A549 (cell line): ENCODE data around the gene SH3BGRL. TPM values are rescaled to one million over a fixed set of nuclear protein-coding genes. Genes with fewer than 3 reads are reported as not detected.
A peak's percentile ranks its signal among the peaks of the same experiment; 100 is the strongest.
"Not testable (repeated sequence)": the region's sequence is repeated elsewhere in the genome, so short reads cannot be mapped to it uniquely, and the experiment has no call there.

Experiments
- ATAC-seq, 2 experiments: fragments of 200-7000 bp in 1 of 2; fragments of >200 bp in 1 of 2; cut with Nextera tagmentation in 1 of 2; cut with Tn5 transposase in 1 of 2; 3 replicates each; pipeline versions ENCODE4 v1.8.0 to v1.9.1; 2018 to 2020; ENCODE audit warnings: mild to moderate bottlenecking in 1 of 2, moderate library complexity in 1 of 2
- CTCF ChIA-PET: fragments of 300-600 bp; sonication (Branson Sonifier 250); formaldehyde crosslinking; extraction: SDS; loops from one replicate; lab custom pipeline; 2021; ENCODE audit warnings: antibody characterized with exemption, inconsistent platforms; lab: Yijun Ruan, JAX
- POLR2A ChIA-PET: fragments of 350-600 bp; formaldehyde crosslinking; extraction: SDS; loops from one replicate; lab custom pipeline; 2021; ENCODE audit warnings: antibody characterized with exemption, inconsistent platforms; lab: Yijun Ruan, JAX
- DNase-seq, 2 experiments: peaks; one replicate each; pipeline versions ENCODE4 v3.0.0 to v3.0.0-alpha.2; 2011 to 2016; ENCODE audit warnings: low read depth in 1 of 2, low spot score in 1 of 2
- FAIRE-seq: peaks from 2 replicates; lab custom pipeline; 2011; peaks lifted over from hg19 to GRCh38; lab: Jason Lieb, UNC
- H3K27ac ChIP-seq, 2 experiments: fragments of >200 bp; sonication (Bioruptor Twin); formaldehyde crosslinking; 3 replicates each; pipeline ENCODE4 v1.5.1; 2016 to 2017
- H3K4me1 ChIP-seq: fragments of >200 bp; sonication (Bioruptor Twin); formaldehyde crosslinking; 3 replicates; pipeline ENCODE4 v1.6.1; 2016
- H3K4me2 ChIP-seq: fragments of >200 bp; sonication (Bioruptor Twin); formaldehyde crosslinking; 3 replicates; pipeline ENCODE4 v1.6.1; 2016
- H3K4me3 ChIP-seq: fragments of >200 bp; sonication (Bioruptor Twin); formaldehyde crosslinking; 3 replicates; pipeline ENCODE4 v1.5.1; 2016
- H3K9me3 ChIP-seq: fragments of >200 bp; sonication (Bioruptor Twin); formaldehyde crosslinking; 3 replicates; pipeline ENCODE4 v1.6.1; 2016
- ATOH8 ChIP-seq: fragments of 250-450 bp; sonication (Bioruptor Pico); IDR thresholded peaks from 2 replicates; pipeline ENCODE4 v1.5.0; 2020; ENCODE audit warnings: low read depth, mild to moderate bottlenecking, moderate library complexity
- CBX2 ChIP-seq: fragments of 200-600 bp; sonication (generic); IDR thresholded peaks from 2 replicates; pipeline ENCODE4 v1.6.1; 2016; ENCODE audit warnings: low read depth, mild to moderate bottlenecking, borderline replicate concordance
- CHD2 ChIP-seq: fragments of 150-350 bp; IDR thresholded peaks from 2 replicates; pipeline ENCODE4 v1.6.1; 2014; ENCODE audit warnings: low read length; ENCODE audit not compliant: partially characterized antibody
- EP300 ChIP-seq, 2 experiments: fragments of >200 bp; sonication (Bioruptor Twin); formaldehyde crosslinking; IDR thresholded peaks; 2 replicates in 1 of 2; 3 replicates in 1 of 2; pipeline ENCODE4 v1.6.1; 2016 to 2017
- HOXA7 ChIP-seq: fragments of 250-450 bp; sonication (Bioruptor Pico); IDR thresholded peaks from 2 replicates; pipeline ENCODE4 v1.5.0; 2020; ENCODE audit warnings: mild to moderate bottlenecking, moderate library complexity
- MAFK ChIP-seq: fragments of 450-650 bp; IDR thresholded peaks from 2 replicates; pipeline ENCODE4 v1.6.1; 2014; ENCODE audit not compliant: partially characterized antibody
- MAZ ChIP-seq: fragments of 150-350 bp; IDR thresholded peaks from 2 replicates; pipeline ENCODE4 v1.6.1; 2014; ENCODE audit warnings: antibody characterized with exemption, low read depth, low read length, borderline replicate concordance
- NFE2L2 ChIP-seq: fragments of 150-350 bp; conservative IDR thresholded peaks from 2 replicates; pipeline ENCODE4 v1.6.1; 2014; ENCODE audit warnings: low read length
- RAD21 ChIP-seq, 2 experiments: fragments of >200 bp in 1 of 2; sonication (Bioruptor Twin) in 1 of 2; formaldehyde crosslinking in 1 of 2; IDR thresholded peaks in 1 of 2; conservative IDR thresholded peaks in 1 of 2; 2 replicates in 1 of 2; 3 replicates in 1 of 2; pipeline ENCODE4 v1.6.1; 2012 to 2018; ENCODE audit warnings: inconsistent platforms in 1 of 2
- RCOR1 ChIP-seq: fragments of 150-350 bp; IDR thresholded peaks from 2 replicates; pipeline ENCODE4 v1.6.1; 2014; ENCODE audit warnings: antibody characterized with exemption, low read length, low read depth
- RFX5 ChIP-seq: fragments of 450-650 bp; IDR thresholded peaks from 2 replicates; pipeline ENCODE4 v1.7.1; 2014; ENCODE audit warnings: antibody characterized with exemption, mild to moderate bottlenecking, moderate library complexity
- ZNF302 ChIP-seq: fragments of 250-450 bp; sonication (Bioruptor Pico); IDR thresholded peaks from 2 replicates; pipeline ENCODE4 v1.9.0; 2021; ENCODE audit warnings: inconsistent platforms, mild to moderate bottlenecking, moderate library complexity
- WGBS: methylation state at CpG from one replicate; pipeline ENCODE4 v1.1.6; 2017; ENCODE audit errors: missing lambda C conversion rate; 5-methylcytosine and 5-hydroxymethylcytosine counted together
- polyA plus RNA-seq, 4 experiments: library from polyadenylated mRNA; depleted of rRNA in 3 of 4; stranded (reverse); fragments of >200 nt; fragmentation: RNase III in 1 of 4; extraction: RNeasy Plus Mini Kit Qiagen cat#74134 plus additional on column Dnase treatment in 1 of 4; gene quantifications; 2 replicates in 3 of 4; 3 replicates in 1 of 4; pipeline ENCODE4 v1.2.3, GENCODE V29; 2011 to 2017

The SH3BGRL gene
- polyA plus RNA-seq, 2 of the 4 experiments (the other 2 are of a cell fraction), result 57.8 to 110 TPM

GRCh38 chrX:81305240-81305639, 103.3 kb downstream of the SH3BGRL start:
- TF ChIP-seq MAFK (peak; percentile 23), EP300 (IDR thresholded peaks at IDR 0.05) (no peak)
- CTCF ChIA-PET, result no interaction called here
- WGBS, result 69% methylated on average over 1 of the region's 1 CpG
- Histone ChIP-seq H3K4me3 (no peak overlapping the region), H3K27ac (no peak overlapping the region), H3K4me1 (no peaks in the 10 kb centered on the region), H3K4me2 (no peak overlapping the region), H3K9me3 (no peaks in the 10 kb centered on the region)
- DNase-seq (no peak), ATAC-seq (no peak), FAIRE-seq (peak; percentile 59)
- POLR2A ChIA-PET, result no interaction called here

- no peak for DNase-seq
- no peak overlapping the region for H3K27ac ChIP-seq
- FAIRE-seq, result no peak
- CTCF ChIA-PET, result no interaction called here
- H3K4me2 ChIP-seq, result no peak overlapping the region
- no peaks in the 10 kb centered on the region for H3K4me1 ChIP-seq
- no peak for ATAC-seq
- no peak for TF ChIP-seq NFE2L2
- TF ChIP-seq, all 56 proteins: peak for 0
- H3K4me3 ChIP-seq, result no peak overlapping the region
- H3K9me3 ChIP-seq, result no peaks in the 10 kb centered on the region
- POLR2A ChIA-PET, result no interaction called here
- WGBS, result 73% methylated on average over 5 of the region's 7 CpGs
These were observed 106.4 kb downstream of the SH3BGRL start for GRCh38 chrX:81308086-81308829.

GRCh38 chrX:81316163-81316562, 114.3 kb downstream of the SH3BGRL start:
- no peak for TF ChIP-seq CBX2
- TF ChIP-seq RAD21 (conservative IDR thresholded peaks at IDR 0.05 in 1 of 2, IDR thresholded peaks at IDR 0.05 in 1 of 2), result no peak
- no peak for TF ChIP-seq ATOH8 (CRISPR knock-in tag)
- no peak for TF ChIP-seq RFX5
- H3K9me3 ChIP-seq, result no peaks in the 10 kb centered on the region
- FAIRE-seq (no peak), ATAC-seq (no peak), DNase-seq (no peak)
- ChIA-PET POLR2A (no interaction called here), CTCF (no interaction called here)
- H3K4me1 ChIP-seq, result no peaks in the 10 kb centered on the region
- no peak overlapping the region for H3K4me3 ChIP-seq
- 62% methylated on average over 5 of the region's 5 CpGs for WGBS
- H3K27ac ChIP-seq, result no peak overlapping the region
- no peak overlapping the region for H3K4me2 ChIP-seq

GRCh38 chrX:81331653-81332052, 129.8 kb downstream of the SH3BGRL start:
- H3K4me3 ChIP-seq, H3K4me2 ChIP-seq, DNase-seq, CTCF ChIA-PET, ATAC-seq, H3K4me1 ChIP-seq, H3K27ac ChIP-seq, POLR2A ChIA-PET, H3K9me3 ChIP-seq, FAIRE-seq: not testable (repeated sequence)
- WGBS, result 29% methylated on average over 1 of the region's 1 CpG

GRCh38 chrX:81336455-81337152, 134.7 kb downstream of the SH3BGRL start:
- ATAC-seq (no peak), DNase-seq (no peak), FAIRE-seq (no peak)
- ChIA-PET CTCF (no interaction called here), POLR2A (no interaction called here)
- H3K4me2 ChIP-seq, result no peak overlapping the region
- H3K27ac ChIP-seq, result no peak overlapping the region
- WGBS, result 45% methylated on average over 4 of the region's 4 CpGs
- no peaks in the 10 kb centered on the region for H3K4me1 ChIP-seq
- no peaks in the 10 kb centered on the region for H3K9me3 ChIP-seq
- TF ChIP-seq CHD2 (no peak), RCOR1 (no peak), ZNF302 (CRISPR knock-in tag) (no peak), HOXA7 (CRISPR knock-in tag) (no peak), MAZ (no peak)
- no peak overlapping the region for H3K4me3 ChIP-seq
